Measurements from ENCODE around the gene SLCO1C1. TPM values are rescaled to one million over a fixed set of nuclear protein-coding genes. Genes with fewer than 3 reads are reported as not detected.

The SLCO1C1 gene
- total and polyA plus RNA-seq, 9 of the 15 experiments (the other 6 are each of a cell fraction or from before 2014, with no cell fraction given) = not detected

- H3K36me3 ChIP-seq (ENCODE audit: control insufficient read depth, insufficient read depth, low read length) = no peaks in the 10 kb centered on the region
- H4K20me1 ChIP-seq (replicated peaks; ENCODE audit: control insufficient read depth, insufficient read depth, low read length) = no peaks in the 10 kb centered on the region
- H3K27me3 ChIP-seq (ENCODE audit: control insufficient read depth in 2 of 2, insufficient read depth in 2 of 2, low read length in 2 of 2) = no peaks in the 10 kb centered on the region
- WGBS (ENCODE audit: insufficient coverage, low coverage, missing lambda C conversion rate) = 0% methylated on average over 3 of the region's 3 CpGs
- ATAC-seq (no peak), DNase-seq (ENCODE audit: extremely low read depth in 1 of 4, low spot score in 3 of 4) (no peak), FAIRE-seq (no peak)
- H3K9ac ChIP-seq (ENCODE audit: insufficient read depth in 1 of 2, low read depth in 2 of 2, low read length in 2 of 2) = no peak overlapping the region
- no peaks in the 10 kb centered on the region for H3K9me1 ChIP-seq (ENCODE audit: control insufficient read depth, insufficient read depth, low read length)
- no peaks in the 10 kb centered on the region for H3K9me3 ChIP-seq (replicated peaks; ENCODE audit: control insufficient read depth, insufficient read depth, low read depth, low read length)
- no TSS peak for BruUV-seq (replicated peaks)
- no peaks in the 10 kb centered on the region for H3K4me1 ChIP-seq (replicated peaks in 1 of 2; ENCODE audit: control insufficient read depth in 2 of 2, insufficient read depth in 2 of 2, low read length in 2 of 2)
- POLR2A ChIA-PET = no interaction called here
- CTCF ChIA-PET (ENCODE audit: low intra/inter-chr PET ratio) = no interaction called here
- no peak overlapping the region for H3K4me3 ChIP-seq
- H3K27ac ChIP-seq (ENCODE audit: extremely low read depth, low read depth, low read length) = no peak overlapping the region
- H3K79me2 ChIP-seq (ENCODE audit: control insufficient read depth, insufficient read depth, low read length) = no peaks in the 10 kb centered on the region
- TF ChIP-seq ZNF830 (CRISPR knock-in tag; IDR thresholded peaks at IDR 0.05) (no peak), ESRRB (CRISPR knock-in tag; IDR thresholded peaks at IDR 0.05; ENCODE audit: borderline replicate concordance) (no peak)
- TF ChIP-seq, protein P1, sequence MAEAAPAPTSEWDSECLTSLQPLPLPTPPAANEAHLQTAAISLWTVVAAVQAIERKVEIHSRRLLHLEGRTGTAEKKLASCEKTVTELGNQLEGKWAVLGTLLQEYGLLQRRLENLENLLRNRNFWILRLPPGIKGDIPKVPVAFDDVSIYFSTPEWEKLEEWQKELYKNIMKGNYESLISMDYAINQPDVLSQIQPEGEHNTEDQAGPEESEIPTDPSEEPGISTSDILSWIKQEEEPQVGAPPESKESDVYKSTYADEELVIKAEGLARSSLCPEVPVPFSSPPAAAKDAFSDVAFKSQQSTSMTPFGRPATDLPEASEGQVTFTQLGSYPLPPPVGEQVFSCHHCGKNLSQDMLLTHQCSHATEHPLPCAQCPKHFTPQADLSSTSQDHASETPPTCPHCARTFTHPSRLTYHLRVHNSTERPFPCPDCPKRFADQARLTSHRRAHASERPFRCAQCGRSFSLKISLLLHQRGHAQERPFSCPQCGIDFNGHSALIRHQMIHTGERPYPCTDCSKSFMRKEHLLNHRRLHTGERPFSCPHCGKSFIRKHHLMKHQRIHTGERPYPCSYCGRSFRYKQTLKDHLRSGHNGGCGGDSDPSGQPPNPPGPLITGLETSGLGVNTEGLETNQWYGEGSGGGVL (CRISPR knock-in tag; IDR thresholded peaks at IDR 0.05) = no peak
- TF ChIP-seq, protein P2, sequence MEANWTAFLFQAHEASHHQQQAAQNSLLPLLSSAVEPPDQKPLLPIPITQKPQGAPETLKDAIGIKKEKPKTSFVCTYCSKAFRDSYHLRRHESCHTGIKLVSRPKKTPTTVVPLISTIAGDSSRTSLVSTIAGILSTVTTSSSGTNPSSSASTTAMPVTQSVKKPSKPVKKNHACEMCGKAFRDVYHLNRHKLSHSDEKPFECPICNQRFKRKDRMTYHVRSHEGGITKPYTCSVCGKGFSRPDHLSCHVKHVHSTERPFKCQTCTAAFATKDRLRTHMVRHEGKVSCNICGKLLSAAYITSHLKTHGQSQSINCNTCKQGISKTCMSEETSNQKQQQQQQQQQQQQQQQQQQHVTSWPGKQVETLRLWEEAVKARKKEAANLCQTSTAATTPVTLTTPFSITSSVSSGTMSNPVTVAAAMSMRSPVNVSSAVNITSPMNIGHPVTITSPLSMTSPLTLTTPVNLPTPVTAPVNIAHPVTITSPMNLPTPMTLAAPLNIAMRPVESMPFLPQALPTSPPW (CRISPR knock-in tag; IDR thresholded peaks at IDR 0.05) = no peak
- intact Hi-C loops (cut with micrococcal nuclease) (no loop called here), in situ Hi-C loops (cut with MboI) (no loop called here)
- H2AFZ ChIP-seq (ENCODE audit: low read depth, low read length) = no peak overlapping the region
- H3K4me2 ChIP-seq (ENCODE audit: insufficient read depth, low read length) = no peak overlapping the region
Observed at GRCh38 chr12:20711846-20712245, 16.7 kb downstream of the SLCO1C1 start.
